RWPE1 (cell line): Measurements from ENCODE around the gene NAT16.
A peak's percentile ranks its signal among the peaks of the same experiment; 100 is the strongest.

Experiments used
- CTCF ChIA-PET: fragments of 350-600 bp; sonication (Branson Sonifier 250); formaldehyde crosslinking; extraction: SDS; loops from one replicate; lab custom pipeline; 2021; lab: Yijun Ruan, JAX
- POLR2A ChIA-PET: fragments of 400-600 bp; formaldehyde crosslinking; extraction: SDS; loops from one replicate; lab custom pipeline; 2020; ENCODE audit warnings: antibody characterized with exemption; ENCODE audit not compliant: low non-redundant PET; lab: Yijun Ruan, JAX
- DNase-seq: peaks from one replicate; pipeline ENCODE4 v3.0.0; 2012; ENCODE audit warnings: low spot score
- H3K27ac ChIP-seq: fragments of 450-650 bp; 2 replicates; pipeline ENCODE4 v1.5.1; 2017
- TF ChIP-seq, protein P1 (sequence below): fragments of 450-650 bp; conservative IDR thresholded peaks from 2 replicates; pipeline ENCODE4 v1.5.1; 2017; ENCODE audit warnings: low read depth, mild to moderate bottlenecking

The NAT16 gene

DNA sequence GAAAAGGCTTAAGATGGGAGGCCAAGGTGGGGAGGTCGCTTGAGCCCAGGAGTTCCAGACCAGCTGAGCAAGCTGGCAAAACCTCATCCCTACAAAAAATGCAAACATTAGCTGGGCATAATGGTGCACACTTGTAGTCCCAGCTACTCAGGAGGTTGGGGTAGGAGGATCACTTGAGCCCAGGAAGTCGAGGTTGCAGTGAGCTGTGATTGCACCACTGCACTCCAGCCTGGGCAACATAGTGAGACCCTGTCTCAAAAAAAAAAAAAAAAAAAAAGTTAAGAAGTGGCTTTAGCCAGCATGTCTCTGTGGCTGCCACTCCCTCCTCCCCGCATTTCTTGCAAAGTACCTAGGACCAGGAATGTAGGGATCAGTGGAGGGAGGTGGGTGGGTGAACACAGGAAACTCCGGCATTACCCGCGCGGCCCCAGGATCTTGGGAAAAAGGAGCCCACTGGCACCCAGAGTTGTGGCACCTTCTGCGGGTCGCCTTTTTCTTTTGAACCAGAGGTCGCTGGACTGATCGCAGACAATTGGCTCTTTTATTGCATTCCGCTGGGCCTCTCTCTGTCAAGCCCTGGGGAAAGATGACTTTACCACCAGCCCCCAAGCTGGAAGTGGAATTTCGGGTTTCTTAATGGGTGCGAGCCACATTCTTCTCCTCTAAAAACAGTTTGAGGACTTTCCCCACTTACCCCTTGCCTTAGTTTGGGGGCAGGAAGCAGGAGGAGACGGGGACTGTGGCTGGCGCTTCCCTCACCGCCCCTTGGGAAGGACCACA lies 18.2 kb downstream of the NAT16 start:
- peak overlapping the region; percentile 86 for H3K27ac ChIP-seq
- ChIA-PET POLR2A (no interaction called here), CTCF (interaction anchor here (0.6 kb wide), 1 partner anchor 18 kb away, joined by 3 read pairs; no protein-coding TSS in a partner anchor)
- TF ChIP-seq, protein P1, sequence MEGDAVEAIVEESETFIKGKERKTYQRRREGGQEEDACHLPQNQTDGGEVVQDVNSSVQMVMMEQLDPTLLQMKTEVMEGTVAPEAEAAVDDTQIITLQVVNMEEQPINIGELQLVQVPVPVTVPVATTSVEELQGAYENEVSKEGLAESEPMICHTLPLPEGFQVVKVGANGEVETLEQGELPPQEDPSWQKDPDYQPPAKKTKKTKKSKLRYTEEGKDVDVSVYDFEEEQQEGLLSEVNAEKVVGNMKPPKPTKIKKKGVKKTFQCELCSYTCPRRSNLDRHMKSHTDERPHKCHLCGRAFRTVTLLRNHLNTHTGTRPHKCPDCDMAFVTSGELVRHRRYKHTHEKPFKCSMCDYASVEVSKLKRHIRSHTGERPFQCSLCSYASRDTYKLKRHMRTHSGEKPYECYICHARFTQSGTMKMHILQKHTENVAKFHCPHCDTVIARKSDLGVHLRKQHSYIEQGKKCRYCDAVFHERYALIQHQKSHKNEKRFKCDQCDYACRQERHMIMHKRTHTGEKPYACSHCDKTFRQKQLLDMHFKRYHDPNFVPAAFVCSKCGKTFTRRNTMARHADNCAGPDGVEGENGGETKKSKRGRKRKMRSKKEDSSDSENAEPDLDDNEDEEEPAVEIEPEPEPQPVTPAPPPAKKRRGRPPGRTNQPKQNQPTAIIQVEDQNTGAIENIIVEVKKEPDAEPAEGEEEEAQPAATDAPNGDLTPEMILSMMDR, result no peak
- no peak for DNase-seq

DNA sequence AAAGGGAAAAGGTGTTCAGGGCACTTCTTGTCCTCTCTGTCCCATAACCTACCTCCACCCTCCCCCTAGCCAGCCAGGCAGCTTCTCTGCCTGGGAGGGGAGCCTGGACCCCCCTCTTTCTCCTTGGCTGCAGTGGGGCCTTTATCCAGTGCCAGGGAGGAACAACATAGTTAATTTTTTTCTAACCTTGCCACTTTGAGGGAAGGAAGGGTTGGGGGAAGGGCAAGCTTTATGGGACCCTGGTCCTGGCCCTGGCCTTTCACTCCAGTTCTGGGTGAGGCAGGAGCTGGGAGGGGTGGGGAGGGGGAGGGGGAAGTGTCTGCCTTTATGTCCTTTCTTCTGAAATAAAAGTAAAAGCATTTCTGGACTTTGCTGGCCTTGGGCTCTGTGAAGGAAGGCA lies 19.2 kb downstream of the NAT16 start:
- peak overlapping the region; percentile 86 for H3K27ac ChIP-seq
- POLR2A ChIA-PET, result interaction anchor here (0.5 kb wide), 1 partner anchor 1138 kb away, joined by 3 read pairs; no protein-coding TSS in a partner anchor
- TF ChIP-seq, protein P1, result no peak
- DNase-seq, result no peak
- CTCF ChIA-PET, result interaction anchor here (0.7 to 1.4 kb wide), 2 partner anchors 11 to 122 kb away, joined by 3 to 4 read pairs; no protein-coding TSS in a partner anchor

DNA sequence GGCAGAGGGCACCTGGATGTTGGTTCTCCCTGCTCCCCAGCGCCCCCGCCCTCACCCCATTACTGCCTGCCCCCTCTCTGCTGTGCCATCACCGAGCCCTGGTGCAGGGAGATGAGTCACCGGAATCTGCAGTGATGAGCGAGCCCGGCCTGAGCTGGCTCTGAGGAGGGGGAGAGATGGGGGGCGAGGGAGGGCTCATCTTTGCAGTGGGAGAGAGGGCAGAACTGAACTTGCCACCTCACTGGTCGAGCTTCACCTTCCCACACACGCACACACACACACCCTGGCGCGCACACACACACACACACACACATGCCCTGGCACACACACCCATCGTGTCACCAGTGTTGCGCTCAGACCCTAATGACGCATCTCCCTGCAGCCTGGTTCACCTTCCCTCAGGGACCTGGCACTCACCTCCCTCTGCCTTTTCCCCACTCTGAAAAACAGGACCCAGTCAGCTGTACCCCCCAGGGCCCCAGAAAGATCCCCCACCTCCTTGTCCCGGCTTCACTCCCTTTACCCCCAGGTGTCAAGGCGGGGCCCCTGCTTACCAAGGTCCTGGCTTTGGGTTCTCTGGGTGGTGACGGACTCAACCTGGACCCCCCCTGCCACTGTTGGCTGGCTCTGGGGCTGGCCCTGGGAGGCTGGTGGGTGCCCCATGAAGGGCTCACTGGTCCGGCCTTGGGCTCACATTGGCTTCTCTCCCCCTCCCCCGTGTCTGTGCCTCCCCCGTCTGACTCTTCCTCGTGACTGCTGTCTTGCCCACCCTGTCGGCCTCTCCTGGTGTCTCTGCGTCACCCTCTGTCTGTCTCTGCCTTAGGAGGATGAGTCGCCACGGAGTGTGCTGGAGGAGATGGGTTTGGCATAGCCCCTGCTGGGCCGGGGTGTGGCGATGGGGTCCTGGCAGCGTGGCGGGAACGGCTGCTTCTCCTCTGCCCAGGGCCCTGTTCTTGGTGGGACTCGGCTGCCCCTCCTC lies 20.1 kb downstream of the NAT16 start:
- DNase-seq, result peak; percentile 69

DNA sequence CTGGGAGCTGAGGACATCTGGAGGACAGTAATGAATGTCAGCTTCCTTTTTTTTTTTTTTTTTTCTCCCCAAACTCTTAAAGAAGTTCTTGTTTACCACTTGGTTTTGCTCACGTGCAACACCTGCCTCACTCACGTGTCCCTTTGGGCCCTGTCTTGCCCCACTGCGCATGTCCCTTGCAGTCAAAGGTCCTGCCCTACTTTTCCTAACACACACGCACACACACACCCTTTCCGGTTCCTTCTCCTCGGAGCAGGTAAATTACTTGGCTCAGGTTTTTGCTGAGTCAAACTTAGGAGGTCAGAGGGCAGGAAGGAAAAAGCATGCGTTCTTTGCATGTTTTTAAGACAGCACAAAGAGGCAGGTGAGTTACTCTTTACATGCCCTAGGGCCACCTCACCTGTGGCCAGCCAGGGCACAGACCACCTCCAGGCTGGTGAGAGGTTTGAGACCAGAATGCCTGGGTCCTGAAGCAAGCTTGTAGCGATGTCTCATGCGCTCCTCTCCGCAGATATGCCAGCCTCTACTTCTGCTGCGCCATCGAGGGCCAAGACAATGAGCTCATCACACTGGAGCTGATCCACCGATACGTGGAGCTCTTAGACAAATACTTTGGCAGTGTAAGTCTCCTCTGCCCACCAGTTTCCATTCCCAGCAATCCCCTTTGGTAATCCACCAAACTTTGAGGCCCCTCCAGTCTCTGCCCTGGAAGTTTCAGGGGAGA lies 23.1 kb downstream of the NAT16 start:
- peak overlapping the region; percentile 87 for H3K27ac ChIP-seq

More for the DNA sequence above, 20.1 kb downstream of the NAT16 start:
- TF ChIP-seq, protein P1, result no peak
- CTCF ChIA-PET, result interaction anchor here (1.4 kb wide), 1 partner anchor 123 kb away, joined by 3 read pairs; no protein-coding TSS in a partner anchor
- POLR2A ChIA-PET, result interaction anchor here (0.5 kb wide), 1 partner anchor 1137 kb away, joined by 3 read pairs; no protein-coding TSS in a partner anchor
- peak overlapping the region; percentile 86 for H3K27ac ChIP-seq

DNA sequence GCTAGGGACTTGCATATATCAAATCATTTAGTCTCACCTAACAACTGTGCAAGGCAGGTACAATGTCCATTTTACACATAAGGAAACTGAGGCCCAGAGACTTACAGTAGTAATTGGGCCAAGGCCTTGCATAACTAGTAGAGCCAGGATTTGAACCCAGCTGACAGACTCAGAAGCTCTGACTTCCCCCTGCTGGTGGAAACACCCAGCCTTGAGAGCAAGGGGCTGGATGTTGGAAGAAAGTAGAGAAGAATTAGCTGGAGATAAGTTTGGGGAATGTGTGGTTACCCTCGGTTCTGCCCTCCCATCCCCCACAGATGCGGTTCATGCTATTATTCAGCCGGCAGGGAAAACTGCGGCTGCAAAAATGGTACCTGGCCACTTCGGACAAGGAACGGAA lies 23.8 kb downstream of the NAT16 start:
- no peak for DNase-seq
- H3K27ac ChIP-seq, result peak overlapping the region; percentile 87
- TF ChIP-seq, protein P1, result no peak
- POLR2A ChIA-PET, result no interaction called here
- CTCF ChIA-PET, result interaction anchor here (0.6 to 2.2 kb wide), 7 partner anchors 12 to 156 kb away, joined by 3 to 9 read pairs (median 3); no protein-coding TSS in a partner anchor

More for the DNA sequence above, 23.1 kb downstream of the NAT16 start:
- TF ChIP-seq, protein P1, result no peak
- DNase-seq, result peak; percentile 81
- POLR2A ChIA-PET, result interaction anchor here (0.6 kb wide), 1 partner anchor 253 kb away, joined by 3 read pairs; no protein-coding TSS in a partner anchor
- CTCF ChIA-PET, result interaction anchor here (0.6 to 2.2 kb wide), 8 partner anchors 13 to 674 kb away, joined by 3 to 9 read pairs (median 3); partner anchors contain the start of gene NAT16
